ENCODE data around the gene TMPRSS11A.

- TF ChIP-seq CTCF (IDR thresholded peaks at IDR 0.05; ENCODE audit: insufficient read depth, low read depth, low read length) = no peak
- TF ChIP-seq EZH2 (IDR thresholded peaks at IDR 0.05; ENCODE audit: insufficient read depth, low read length) = no peak
These were observed 51.2 kb downstream of the TMPRSS11A start for GRCh38 chr4:67912080-67912479.

Data from astrocyte (in vitro differentiated cells and primary cell).